GM10248 (cell line): Measurements from ENCODE around the gene GDF10.

ENCODE experiments used
- CTCF ChIA-PET: fragments of 300-600 bp; sonication (Branson Sonifier 250); formaldehyde crosslinking; extraction: SDS; loops from one replicate; lab custom pipeline; 2021; ENCODE audit warnings: antibody characterized with exemption; lab: Yijun Ruan, JAX
- POLR2A ChIA-PET: fragments of 350-650 bp; sonication (Branson Sonifier 250); formaldehyde crosslinking; extraction: SDS; loops from one replicate; lab custom pipeline; 2020; ENCODE audit warnings: antibody characterized with exemption; lab: Yijun Ruan, JAX
- DNase-seq: peaks from one replicate; pipeline ENCODE4 v3.0.0; 2012; ENCODE audit errors: extremely low spot score
- CTCF ChIP-seq: IDR thresholded peaks from 2 replicates; pipeline ENCODE4 v1.5.1; 2012; ENCODE audit warnings: mild to moderate bottlenecking, low read depth; ENCODE audit errors: extremely low read depth, missing control alignments, control extremely low read depth

Gene GDF10

GRCh38 chr10:47320812-47321211, 20.8 kb downstream of the GDF10 start:
- no peak for DNase-seq
- ChIA-PET CTCF (interaction anchor here (1.2 to 3.1 kb wide), 4 partner anchors 8 to 296 kb away, joined by 3 to 9 read pairs (median 6); no protein-coding TSS in a partner anchor), POLR2A (no interaction called here)
- TF ChIP-seq CTCF: no peak

- ChIA-PET CTCF (interaction anchor here (2.0 to 3.1 kb wide), 2 partner anchors 9 to 274 kb away, joined by 9 read pairs; no protein-coding TSS in a partner anchor), POLR2A (no interaction called here)
- TF ChIP-seq CTCF: no peak
- DNase-seq: no peak
Measured at GRCh38 chr10:47321521-47322195, 21.7 kb downstream of the GDF10 start.

GRCh38 chr10:47322300-47323061, 22.5 kb downstream of the GDF10 start, which contains the start of gene GDF2:
TSS of gene GDF2 (plus strand) at chr10:47322454. CDS start at chr10:47322669, 215 bp downstream.
- ChIA-PET POLR2A (no interaction called here), CTCF (interaction anchor here (0.8 to 2.9 kb wide), 4 partner anchors 10 to 18 kb away, joined by 4 to 16 read pairs (median 7); no protein-coding TSS in a partner anchor)
- no peak for TF ChIP-seq CTCF
- DNase-seq: no peak

GRCh38 chr10:47323087-47323486, 23.1 kb downstream of the GDF10 start:
- DNase-seq: no peak
- ChIA-PET CTCF (interaction anchor here (0.8 to 2.9 kb wide), 3 partner anchors 10 to 18 kb away, joined by 4 to 16 read pairs (median 5); no protein-coding TSS in a partner anchor), POLR2A (no interaction called here)
- no peak for TF ChIP-seq CTCF

- ChIA-PET POLR2A (no interaction called here), CTCF (interaction anchor here (1.9 to 2.9 kb wide), 2 partner anchors 11 to 17 kb away, joined by 5 to 16 read pairs; no protein-coding TSS in a partner anchor)
- DNase-seq: no peak
- no peak for TF ChIP-seq CTCF
Measured at GRCh38 chr10:47323636-47324296, 23.8 kb downstream of the GDF10 start.
